Erythroblast (primary cell): ENCODE measurements around the gene IQCM.

ENCODE experiments used
- GATA1 ChIP-seq: IDR thresholded peaks from 2 replicates; pipeline ENCODE4 v1.6.1; 2011; ENCODE audit warnings: low read depth, mild to moderate bottlenecking, control low read depth, low read length, moderate library complexity
- POLR2A ChIP-seq: IDR thresholded peaks from 2 replicates; pipeline ENCODE4 v1.6.1; 2011; ENCODE audit warnings: mild to moderate bottlenecking, low read length

GRCh38 chr4:149684516-149684915 lies 131.1 kb downstream of the IQCM start:
- no peak for TF ChIP-seq POLR2A
- TF ChIP-seq GATA1 = no peak
